Gastrocnemius medialis (tissue), 4 donors: ENCODE data around the gene GPR132.

Experiments used
- CTCF ChIP-seq, 5 experiments: fragments of 450-650 bp in 3 of 5; fragments of 200-600 bp in 2 of 5; sonication (generic) in 2 of 5; IDR thresholded peaks in 4 of 5; conservative IDR thresholded peaks in 1 of 5; 1 replicate in 4 of 5; 2 replicates in 1 of 5; pipeline ENCODE4 v1.5.1; 2016 to 2019; ENCODE audit warnings: antibody characterized with exemption in 5 of 5, mild to moderate bottlenecking in 3 of 5, moderate library complexity in 3 of 5
- POLR2A ChIP-seq, 2 donors: fragments of 450-650 bp; IDR thresholded peaks; one replicate each; pipeline ENCODE4 v1.6.1; 2017; ENCODE audit warnings: antibody characterized with exemption in 2 of 2, mild to moderate bottlenecking in 2 of 2, moderate library complexity in 2 of 2

- no peak for TF ChIP-seq CTCF (IDR thresholded peaks at IDR 0.05 in 4 of 5, conservative IDR thresholded peaks at IDR 0.05 in 1 of 5)
- no peak for TF ChIP-seq POLR2A (IDR thresholded peaks at IDR 0.05)
These were observed 27.2 kb upstream of the GPR132 start for GRCh38 chr14:105092171-105093037.
